C1 segment of cervical spinal cord (tissue), 14 donors: ENCODE results near the gene ERMP1.
A peak's percentile ranks its signal among the peaks of the same experiment; 100 is the strongest.

Experiments
- DNase-seq, 14 donors: peaks; one replicate each; lab custom pipeline; 2025; lab: John Stamatoyannopoulos, UW

The ERMP1 gene

GRCh38 chr9:5853617-5854016, 20.7 kb upstream of the ERMP1 start:
- no peak for DNase-seq

- no peak for DNase-seq
These were observed 20.1 kb upstream of the ERMP1 start for GRCh38 chr9:5852987-5853386.

GRCh38 chr9:5851445-5851844, 18.5 kb upstream of the ERMP1 start:
- DNase-seq, result no peak

GRCh38 chr9:5850724-5851122, 17.8 kb upstream of the ERMP1 start:
- DNase-seq, result no peak

GRCh38 chr9:5848372-5848882, 15.5 kb upstream of the ERMP1 start:
- no peak for DNase-seq

GRCh38 chr9:5846501-5846921, 13.6 kb upstream of the ERMP1 start:
- DNase-seq, result no peak

- DNase-seq, result no peak
These were observed 13.2 kb upstream of the ERMP1 start for GRCh38 chr9:5846096-5846495.

- no peak for DNase-seq
These were observed 12.2 kb upstream of the ERMP1 start for GRCh38 chr9:5845157-5845531.

- DNase-seq, result no peak
These were observed 11.0 kb upstream of the ERMP1 start for GRCh38 chr9:5843794-5844471.

GRCh38 chr9:5842929-5843793, 10.2 kb upstream of the ERMP1 start:
- DNase-seq, result no peak

GRCh38 chr9:5841771-5842573, 9.1 kb upstream of the ERMP1 start:
- no peak for DNase-seq

GRCh38 chr9:5840788-5841187, 7.9 kb upstream of the ERMP1 start:
- no peak for DNase-seq

GRCh38 chr9:5839572-5839902, 6.6 kb upstream of the ERMP1 start:
- DNase-seq, result no peak

GRCh38 chr9:5838884-5839571, 6.1 kb upstream of the ERMP1 start:
- no peak for DNase-seq

GRCh38 chr9:5835808-5836207, 2.9 kb upstream of the ERMP1 start:
- DNase-seq, result no peak

- no peak for DNase-seq
These were observed 1.3 kb upstream of the ERMP1 start for GRCh38 chr9:5834214-5834613.

GRCh38 chr9:5832071-5832537, 813 bp downstream of the ERMP1 start:
- peak in 1 of 14 donors; percentile 30 for DNase-seq

- no peak for DNase-seq
These were observed 6.9 kb downstream of the ERMP1 start for GRCh38 chr9:5825895-5826622.

- peak in 4 of 14 donors; percentile 15 to 26 (median 16) for DNase-seq
These were observed 7.7 kb downstream of the ERMP1 start for GRCh38 chr9:5825223-5825622.

- DNase-seq, result no peak
These were observed 12.5 kb downstream of the ERMP1 start for GRCh38 chr9:5820425-5820824.

GRCh38 chr9:5819174-5819573, 13.7 kb downstream of the ERMP1 start:
- DNase-seq, result no peak
